Colonic mucosa (tissue), 4 donors: ENCODE measurements around the gene ERBB4. TPM values are rescaled to one million over a fixed set of nuclear protein-coding genes. Genes with fewer than 3 reads are reported as not detected.

ENCODE experiments used
- DNase-seq: peaks from one replicate; pipeline ENCODE4 v3.0.0-alpha.2; 2020
- H3K27ac ChIP-seq: fragments of 200-600 bp; one replicate; pipeline ENCODE4 v1.8.0; 2021
- H3K27me3 ChIP-seq: fragments of 200-600 bp; one replicate; pipeline ENCODE4 v1.8.0; 2021
- H3K36me3 ChIP-seq: fragments of 200-600 bp; one replicate; pipeline ENCODE4 v1.8.0; 2021
- H3K4me1 ChIP-seq: fragments of 200-600 bp; one replicate; pipeline ENCODE4 v1.8.0; 2021; ENCODE audit warnings: mild to moderate bottlenecking
- H3K4me3 ChIP-seq: fragments of 200-600 bp; one replicate; pipeline ENCODE4 v1.8.0; 2021
- H3K9ac ChIP-seq, 2 donors: one replicate each; pipeline ENCODE4 v1.7.0; 2013; ENCODE audit warnings: control low read depth in 2 of 2, low read depth in 2 of 2, low read length in 2 of 2
- H3K9me3 ChIP-seq: fragments of 200-600 bp; one replicate; pipeline ENCODE4 v1.8.0; 2021
- intact Hi-C: fragments of 100-400 bp; cut with DNase I; formaldehyde crosslinking; loops from one replicate; pipeline ENCODE4 v1.14.1; 2022
- total RNA-seq, 2 donors: library from RNA; stranded (reverse); fragmentation: NEBNext Ultra II Directional in 1 of 2; extraction: Animal tissue kit (Norgen Biotek cat#: 25700) in 1 of 2; gene quantifications; one replicate each; pipeline ENCODE4 v1.2.1, GENCODE V29; 2021
- TF ChIP-seq, protein P1 (sequence below): fragments of 200-600 bp; IDR thresholded peaks from one replicate; pipeline ENCODE4 v1.8.0; 2022; ENCODE audit warnings: antibody characterized with exemption, mild to moderate bottlenecking
- donor health status: healthy.
- donor health status: DM: no; HTN: no; CAD: no.
- donor health status: DM: no; HTN: no; CAD: no.

Gene ERBB4
- total RNA-seq, 2 donors from 2014 or later: 0.05 to 0.07 TPM

DNA sequence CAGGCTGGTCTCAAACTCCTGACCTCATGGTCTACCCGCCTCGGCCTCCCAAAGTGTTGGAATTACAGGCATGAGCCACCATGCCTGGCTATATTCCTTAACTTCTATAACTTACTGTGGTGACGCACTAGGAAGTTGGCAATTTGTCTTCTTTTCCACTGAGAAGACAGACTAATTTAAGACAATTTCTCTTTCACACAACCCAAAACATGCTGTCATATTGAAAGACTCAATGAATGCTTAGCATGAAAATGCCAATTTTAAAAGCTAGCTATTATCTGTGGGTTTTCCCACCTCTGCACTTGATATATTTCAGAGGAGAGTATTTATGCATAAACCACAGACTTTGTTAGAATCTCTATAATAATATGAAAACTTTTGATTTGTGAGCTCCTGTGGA, 84.5 kb downstream of the ERBB4 start:
- intact Hi-C loops: no loop called here
- H3K9ac ChIP-seq: no peak overlapping the region
- H3K4me3 ChIP-seq: no peak overlapping the region
- no peaks in the 10 kb centered on the region for H3K9me3 ChIP-seq
- no peaks in the 10 kb centered on the region for H3K36me3 ChIP-seq
- DNase-seq: no peak
- no peaks in the 10 kb centered on the region for H3K4me1 ChIP-seq
- H3K27ac ChIP-seq: no peak overlapping the region
- TF ChIP-seq, protein P1, sequence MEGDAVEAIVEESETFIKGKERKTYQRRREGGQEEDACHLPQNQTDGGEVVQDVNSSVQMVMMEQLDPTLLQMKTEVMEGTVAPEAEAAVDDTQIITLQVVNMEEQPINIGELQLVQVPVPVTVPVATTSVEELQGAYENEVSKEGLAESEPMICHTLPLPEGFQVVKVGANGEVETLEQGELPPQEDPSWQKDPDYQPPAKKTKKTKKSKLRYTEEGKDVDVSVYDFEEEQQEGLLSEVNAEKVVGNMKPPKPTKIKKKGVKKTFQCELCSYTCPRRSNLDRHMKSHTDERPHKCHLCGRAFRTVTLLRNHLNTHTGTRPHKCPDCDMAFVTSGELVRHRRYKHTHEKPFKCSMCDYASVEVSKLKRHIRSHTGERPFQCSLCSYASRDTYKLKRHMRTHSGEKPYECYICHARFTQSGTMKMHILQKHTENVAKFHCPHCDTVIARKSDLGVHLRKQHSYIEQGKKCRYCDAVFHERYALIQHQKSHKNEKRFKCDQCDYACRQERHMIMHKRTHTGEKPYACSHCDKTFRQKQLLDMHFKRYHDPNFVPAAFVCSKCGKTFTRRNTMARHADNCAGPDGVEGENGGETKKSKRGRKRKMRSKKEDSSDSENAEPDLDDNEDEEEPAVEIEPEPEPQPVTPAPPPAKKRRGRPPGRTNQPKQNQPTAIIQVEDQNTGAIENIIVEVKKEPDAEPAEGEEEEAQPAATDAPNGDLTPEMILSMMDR: no peak
- H3K27me3 ChIP-seq: no peaks in the 10 kb centered on the region

- H3K4me3 ChIP-seq: no peak overlapping the region
- H3K9ac ChIP-seq: no peak overlapping the region
- no peaks in the 10 kb centered on the region for H3K36me3 ChIP-seq
- no peak overlapping the region for H3K27ac ChIP-seq
- intact Hi-C loops: no loop called here
- H3K27me3 ChIP-seq: no peaks in the 10 kb centered on the region
- H3K4me1 ChIP-seq: no peaks in the 10 kb centered on the region
- no peak for DNase-seq
- TF ChIP-seq, protein P1: no peak
- no peaks in the 10 kb centered on the region for H3K9me3 ChIP-seq
Measured at GRCh38 chr2:212451786-212452231, 86.8 kb downstream of the ERBB4 start.

GRCh38 chr2:212448698-212449097, 89.9 kb downstream of the ERBB4 start:
- no peaks in the 10 kb centered on the region for H3K4me1 ChIP-seq
- no peak overlapping the region for H3K9ac ChIP-seq
- H3K36me3 ChIP-seq: no peaks in the 10 kb centered on the region
- no peak overlapping the region for H3K27ac ChIP-seq
- no peak for DNase-seq
- no peaks in the 10 kb centered on the region for H3K27me3 ChIP-seq
- H3K4me3 ChIP-seq: no peak overlapping the region
- intact Hi-C loops: no loop called here
- H3K9me3 ChIP-seq: no peaks in the 10 kb centered on the region
- TF ChIP-seq, protein P1: no peak

DNA sequence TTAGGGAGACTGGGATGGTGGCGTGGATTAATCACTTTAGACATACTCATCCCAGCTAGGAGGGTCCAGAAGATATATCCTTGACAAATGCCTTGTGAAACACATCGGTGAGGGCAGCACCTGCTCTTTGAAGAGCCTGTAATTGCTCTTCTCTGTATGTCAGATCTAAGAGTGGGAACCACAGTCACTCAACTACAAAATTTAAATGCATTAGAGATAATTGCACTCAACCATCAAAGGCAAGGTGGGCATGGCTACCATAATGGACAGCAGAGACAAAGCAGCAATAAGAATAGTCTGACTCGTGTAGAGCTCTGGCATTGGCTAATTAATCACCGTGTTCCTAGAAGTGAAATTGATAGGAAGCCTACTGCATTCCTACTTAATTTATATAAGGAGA, 96.8 kb downstream of the ERBB4 start:
- no peak for DNase-seq
- Histone ChIP-seq H3K4me3 (no peak overlapping the region), H3K9me3 (no peaks in the 10 kb centered on the region), H3K36me3 (no peaks in the 10 kb centered on the region), H3K27ac (no peak overlapping the region), H3K27me3 (no peaks in the 10 kb centered on the region), H3K9ac (no peak overlapping the region), H3K4me1 (no peaks in the 10 kb centered on the region)
- intact Hi-C loops: no loop called here
- TF ChIP-seq, protein P1: no peak

DNA sequence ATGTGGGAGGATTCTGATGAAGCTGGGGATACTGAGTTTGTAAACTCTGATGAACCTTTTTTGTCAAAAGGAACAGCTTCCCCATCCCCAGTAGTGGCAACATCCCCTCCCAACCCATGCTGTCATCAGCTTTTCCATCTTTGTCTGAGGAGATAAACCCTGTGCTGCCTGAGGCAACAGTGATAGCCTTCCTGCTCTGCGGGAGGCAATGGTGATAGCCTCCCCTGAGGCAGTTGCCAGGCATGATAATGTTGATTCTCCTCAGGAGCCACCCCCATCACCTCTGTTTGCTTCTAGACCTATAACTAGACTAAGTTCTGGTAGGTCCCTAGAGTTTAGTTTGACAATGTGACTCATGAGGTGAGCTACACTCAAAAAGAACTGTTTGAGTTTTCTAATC, 97.5 kb downstream of the ERBB4 start:
- Histone ChIP-seq H3K27ac (no peak overlapping the region), H3K36me3 (no peaks in the 10 kb centered on the region), H3K9me3 (no peaks in the 10 kb centered on the region), H3K4me3 (no peak overlapping the region), H3K9ac (no peak overlapping the region), H3K27me3 (no peaks in the 10 kb centered on the region), H3K4me1 (no peaks in the 10 kb centered on the region)
- TF ChIP-seq, protein P1: no peak
- intact Hi-C loops: no loop called here
- no peak for DNase-seq
